HepG2 (cell line): Measurements from ENCODE around the gene DLX5. TPM values are rescaled to one million over a fixed set of nuclear protein-coding genes. Genes with fewer than 3 reads are reported as not detected.

Experiments used
- ASH2L ChIP-seq: fragments of 300-600, 200-600 bp; sonication (generic); IDR thresholded peaks from 2 replicates; pipeline ENCODE4 v1.7.0; 2017; ENCODE audit warnings: low read depth, mild to moderate bottlenecking, moderate library complexity, mixed read lengths, low read length; ENCODE audit not compliant: insufficient read length
- BORCS8-MEF2B ChIP-seq: sonication (generic); formaldehyde crosslinking; IDR thresholded peaks from 2 replicates; pipeline ENCODE4 v1.8.0; 2022; ENCODE audit warnings: mild to moderate bottlenecking, missing genetic modification reagents
- KLF16 ChIP-seq, 2 experiments: sonication (generic) in 1 of 2; formaldehyde crosslinking in 1 of 2; IDR thresholded peaks; 2 replicates each; pipeline versions ENCODE4 v1.6.1 to v1.8.0; 2016 to 2023; ENCODE audit warnings: missing genetic modification reagents in 2 of 2, missing compliant biosample characterization in 1 of 2
- KLF6 ChIP-seq: IDR thresholded peaks from 2 replicates; pipeline ENCODE4 v1.8.0; 2016; ENCODE audit warnings: missing biosample characterization, missing genetic modification reagents
- MYNN ChIP-seq: sonication (generic); formaldehyde crosslinking; IDR thresholded peaks from 2 replicates; pipeline ENCODE4 v1.4.0; 2020; ENCODE audit warnings: mild to moderate bottlenecking, low read depth, missing genetic modification reagents
- PITX1 ChIP-seq: sonication (generic); formaldehyde crosslinking; IDR thresholded peaks from 2 replicates; pipeline ENCODE4 v1.5.1; 2020; ENCODE audit warnings: mild to moderate bottlenecking, missing genetic modification reagents
- RBM39 ChIP-seq: fragments of 200-400 bp; formaldehyde crosslinking; IDR thresholded peaks from one replicate; pipeline ENCODE4 v1.6.1; 2018; ENCODE audit warnings: antibody characterized with exemption, mild to moderate bottlenecking, low read depth, low read length; ENCODE audit not compliant: poor library complexity, severe bottlenecking
- SNAPC2 ChIP-seq: sonication (generic); formaldehyde crosslinking; IDR thresholded peaks from 2 replicates; pipeline ENCODE4 v1.8.1; 2022; ENCODE audit warnings: mild to moderate bottlenecking, missing genetic modification reagents
- XBP1 ChIP-seq: sonication (generic); formaldehyde crosslinking; IDR thresholded peaks from 2 replicates; pipeline ENCODE4 v1.5.0; 2020; ENCODE audit warnings: missing genetic modification reagents
- ZFP36L1 ChIP-seq: sonication (generic); formaldehyde crosslinking; IDR thresholded peaks from 2 replicates; pipeline ENCODE4 v1.8.0; 2022; ENCODE audit warnings: mild to moderate bottlenecking, missing genetic modification reagents, moderate library complexity
- ZNF121 ChIP-seq: sonication (generic); formaldehyde crosslinking; IDR thresholded peaks from 2 replicates; pipeline ENCODE4 v1.5.0; 2020; ENCODE audit warnings: mild to moderate bottlenecking, missing genetic modification reagents
- ZNF30 ChIP-seq: sonication (generic); formaldehyde crosslinking; IDR thresholded peaks from 2 replicates; pipeline ENCODE4 v1.5.0; 2020; ENCODE audit warnings: mild to moderate bottlenecking, missing genetic modification reagents
- ZNF451 ChIP-seq: sonication (generic); formaldehyde crosslinking; IDR thresholded peaks from 2 replicates; pipeline ENCODE4 v1.5.0; 2020; ENCODE audit warnings: mild to moderate bottlenecking, missing genetic modification reagents
- ZNF549 ChIP-seq: sonication (generic); formaldehyde crosslinking; IDR thresholded peaks from 2 replicates; pipeline ENCODE4 v1.5.0; 2020; ENCODE audit warnings: missing genetic modification reagents
- ZNF556 ChIP-seq: sonication (generic); formaldehyde crosslinking; IDR thresholded peaks from 2 replicates; pipeline ENCODE4 v1.4.0; 2020; ENCODE audit warnings: mild to moderate bottlenecking, missing genetic modification reagents, borderline replicate concordance
- ZNF749 ChIP-seq: sonication (generic); formaldehyde crosslinking; IDR thresholded peaks from 2 replicates; pipeline ENCODE4 v1.8.0; 2022; ENCODE audit warnings: mild to moderate bottlenecking, missing genetic modification reagents, moderate library complexity, borderline replicate concordance
- polyA plus RNA-seq, 8 experiments: library from polyadenylated mRNA; depleted of rRNA in 3 of 8; stranded (reverse) in 7 of 8; unstranded in 1 of 8; fragments of >200 nt; fragmentation: Illumina TruSeq in 4 of 8; extraction: Trizol in 4 of 8; gene quantifications; 2 replicates each; pipeline versions ENCODE4 v1.2.1 to v1.2.3, GENCODE V29; 2011 to 2016; ENCODE audit warnings: low read depth in 4 of 8, missing spikeins in 1 of 8, mixed read lengths in 1 of 8; ENCODE audit not compliant: insufficient read depth in 1 of 8
- total RNA-seq, 5 experiments: library from RNA; depleted of rRNA; stranded (reverse); fragments of >200 nt; fragmentation: Illumina TruSeq; extraction: Trizol; gene quantifications; 2 replicates each; pipeline ENCODE4 v1.2.3, GENCODE V29; 2016; ENCODE audit warnings: low read depth in 1 of 5
- TF ChIP-seq, protein P1 (sequence below), 2 experiments: fragments of 450-650 bp in 1 of 2; sonication (generic) in 1 of 2; formaldehyde crosslinking; IDR thresholded peaks; 2 replicates each; pipeline versions ENCODE4 v1.5.0 to v1.8.0; 2020 to 2022; ENCODE audit warnings: mild to moderate bottlenecking in 1 of 2, missing genetic modification reagents in 1 of 2
- TF ChIP-seq, protein P2 (sequence below): IDR thresholded peaks from 2 replicates; pipeline ENCODE4 v1.6.1; 2016; ENCODE audit warnings: low read depth
- TF ChIP-seq, protein P3 (sequence below): sonication (generic); formaldehyde crosslinking; IDR thresholded peaks from 2 replicates; pipeline ENCODE4 v1.4.0; 2020; ENCODE audit warnings: mild to moderate bottlenecking, missing genetic modification reagents
- TF ChIP-seq, protein P4 (sequence below): sonication (generic); formaldehyde crosslinking; IDR thresholded peaks from 2 replicates; pipeline ENCODE4 v1.4.0; 2020; ENCODE audit warnings: missing genetic modification reagents
- TF ChIP-seq, protein P5 (sequence below): IDR thresholded peaks from 2 replicates; pipeline ENCODE4 v1.6.1; 2012; ENCODE audit warnings: inconsistent platforms

The DLX5 gene
- total and polyA plus RNA-seq, 2 of the 13 experiments (the other 11 are each of a cell fraction or from before 2014, with no cell fraction given) = not detected

DNA sequence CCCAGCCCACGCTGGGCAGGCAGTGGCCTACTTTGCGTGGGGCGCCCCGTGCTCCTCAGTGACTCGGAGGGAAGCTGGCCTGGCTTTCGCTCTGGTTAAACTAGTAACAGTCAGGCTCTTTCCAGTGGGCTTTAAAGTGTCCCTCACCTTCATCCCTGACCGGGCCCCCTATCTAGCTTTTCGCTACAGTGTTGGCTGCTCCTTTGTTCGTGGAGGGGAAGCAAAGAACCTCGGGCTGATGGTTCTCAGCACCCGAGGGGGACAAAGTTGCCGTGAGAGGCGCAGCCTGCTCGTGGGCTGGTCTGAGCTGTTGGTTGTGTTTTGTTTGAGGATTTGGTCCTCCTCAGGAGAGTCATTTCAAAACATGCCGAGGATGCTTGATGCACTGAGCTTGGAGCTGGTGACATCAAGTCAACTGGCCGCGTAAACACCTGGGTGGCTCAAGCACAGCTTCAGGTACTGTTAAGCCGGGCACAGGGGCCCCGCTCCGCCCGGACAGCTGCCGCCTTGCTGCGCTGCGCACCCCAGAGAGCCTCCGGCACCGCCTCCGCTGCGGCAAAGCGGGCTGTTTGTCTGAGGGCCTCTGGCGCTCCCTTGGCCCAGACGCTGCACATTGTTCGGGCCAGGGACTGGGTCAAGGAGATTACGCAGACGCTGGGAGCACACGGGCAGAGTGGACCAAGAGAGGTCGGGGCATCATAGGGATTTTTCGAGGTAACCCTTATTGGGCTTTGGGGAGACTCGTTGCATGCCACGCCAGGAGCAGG, 17.6 kb downstream of the DLX5 start (continued):
- TF ChIP-seq, protein P1, sequence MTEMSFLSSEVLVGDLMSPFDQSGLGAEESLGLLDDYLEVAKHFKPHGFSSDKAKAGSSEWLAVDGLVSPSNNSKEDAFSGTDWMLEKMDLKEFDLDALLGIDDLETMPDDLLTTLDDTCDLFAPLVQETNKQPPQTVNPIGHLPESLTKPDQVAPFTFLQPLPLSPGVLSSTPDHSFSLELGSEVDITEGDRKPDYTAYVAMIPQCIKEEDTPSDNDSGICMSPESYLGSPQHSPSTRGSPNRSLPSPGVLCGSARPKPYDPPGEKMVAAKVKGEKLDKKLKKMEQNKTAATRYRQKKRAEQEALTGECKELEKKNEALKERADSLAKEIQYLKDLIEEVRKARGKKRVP (CRISPR knock-in tag; IDR thresholded peaks at IDR 0.05) = no peak
- no peak for TF ChIP-seq KLF6 (CRISPR knock-in tag)
- TF ChIP-seq, protein P2, sequence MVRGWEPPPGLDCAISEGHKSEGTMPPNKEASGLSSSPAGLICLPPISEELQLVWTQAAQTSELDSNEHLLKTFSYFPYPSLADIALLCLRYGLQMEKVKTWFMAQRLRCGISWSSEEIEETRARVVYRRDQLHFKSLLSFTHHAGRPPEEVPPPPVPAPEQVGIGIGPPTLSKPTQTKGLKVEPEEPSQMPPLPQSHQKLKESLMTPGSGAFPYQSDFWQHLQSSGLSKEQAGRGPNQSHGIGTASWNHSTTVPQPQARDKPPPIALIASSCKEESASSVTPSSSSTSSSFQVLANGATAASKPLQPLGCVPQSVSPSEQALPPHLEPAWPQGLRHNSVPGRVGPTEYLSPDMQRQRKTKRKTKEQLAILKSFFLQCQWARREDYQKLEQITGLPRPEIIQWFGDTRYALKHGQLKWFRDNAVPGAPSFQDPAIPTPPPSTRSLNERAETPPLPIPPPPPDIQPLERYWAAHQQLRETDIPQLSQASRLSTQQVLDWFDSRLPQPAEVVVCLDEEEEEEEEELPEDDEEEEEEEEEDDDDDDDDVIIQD (CRISPR knock-in tag) = no peak
- TF ChIP-seq ZNF30 = no peak
- TF ChIP-seq SNAPC2 (CRISPR knock-in tag) = no peak
- TF ChIP-seq ZFP36L1 = no peak
- no peak for TF ChIP-seq KLF16 (CRISPR knock-in tag; IDR thresholded peaks at IDR 0.05)
- TF ChIP-seq XBP1 (CRISPR knock-in tag) = no peak
- TF ChIP-seq, protein P3, sequence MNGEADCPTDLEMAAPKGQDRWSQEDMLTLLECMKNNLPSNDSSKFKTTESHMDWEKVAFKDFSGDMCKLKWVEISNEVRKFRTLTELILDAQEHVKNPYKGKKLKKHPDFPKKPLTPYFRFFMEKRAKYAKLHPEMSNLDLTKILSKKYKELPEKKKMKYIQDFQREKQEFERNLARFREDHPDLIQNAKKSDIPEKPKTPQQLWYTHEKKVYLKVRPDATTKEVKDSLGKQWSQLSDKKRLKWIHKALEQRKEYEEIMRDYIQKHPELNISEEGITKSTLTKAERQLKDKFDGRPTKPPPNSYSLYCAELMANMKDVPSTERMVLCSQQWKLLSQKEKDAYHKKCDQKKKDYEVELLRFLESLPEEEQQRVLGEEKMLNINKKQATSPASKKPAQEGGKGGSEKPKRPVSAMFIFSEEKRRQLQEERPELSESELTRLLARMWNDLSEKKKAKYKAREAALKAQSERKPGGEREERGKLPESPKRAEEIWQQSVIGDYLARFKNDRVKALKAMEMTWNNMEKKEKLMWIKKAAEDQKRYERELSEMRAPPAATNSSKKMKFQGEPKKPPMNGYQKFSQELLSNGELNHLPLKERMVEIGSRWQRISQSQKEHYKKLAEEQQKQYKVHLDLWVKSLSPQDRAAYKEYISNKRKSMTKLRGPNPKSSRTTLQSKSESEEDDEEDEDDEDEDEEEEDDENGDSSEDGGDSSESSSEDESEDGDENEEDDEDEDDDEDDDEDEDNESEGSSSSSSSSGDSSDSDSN (CRISPR knock-in tag) = peak; percentile 61; the same call in 1 of the 2 replicates
- peak; percentile 38 for TF ChIP-seq ASH2L
- no peak for TF ChIP-seq MYNN (CRISPR knock-in tag)
- TF ChIP-seq, protein P4, sequence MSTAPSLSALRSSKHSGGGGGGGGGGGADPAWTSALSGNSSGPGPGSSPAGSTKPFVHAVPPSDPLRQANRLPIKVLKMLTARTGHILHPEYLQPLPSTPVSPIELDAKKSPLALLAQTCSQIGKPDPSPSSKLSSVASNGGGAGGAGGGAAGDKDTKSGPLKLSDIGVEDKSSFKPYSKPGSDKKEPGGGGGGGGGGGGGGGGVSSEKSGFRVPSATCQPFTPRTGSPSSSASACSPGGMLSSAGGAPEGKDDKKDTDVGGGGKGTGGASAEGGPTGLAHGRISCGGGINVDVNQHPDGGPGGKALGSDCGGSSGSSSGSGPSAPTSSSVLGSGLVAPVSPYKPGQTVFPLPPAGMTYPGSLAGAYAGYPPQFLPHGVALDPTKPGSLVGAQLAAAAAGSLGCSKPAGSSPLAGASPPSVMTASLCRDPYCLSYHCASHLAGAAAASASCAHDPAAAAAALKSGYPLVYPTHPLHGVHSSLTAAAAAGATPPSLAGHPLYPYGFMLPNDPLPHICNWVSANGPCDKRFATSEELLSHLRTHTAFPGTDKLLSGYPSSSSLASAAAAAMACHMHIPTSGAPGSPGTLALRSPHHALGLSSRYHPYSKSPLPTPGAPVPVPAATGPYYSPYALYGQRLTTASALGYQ = peak; percentile 22; the same call in 1 of the 2 replicates
- TF ChIP-seq PITX1 (CRISPR knock-in tag) = no peak; the same call in 1 of the 2 replicates
- no peak for TF ChIP-seq ZNF121 (CRISPR knock-in tag)
- TF ChIP-seq BORCS8-MEF2B (CRISPR knock-in tag) = no peak
- TF ChIP-seq ZNF749 (CRISPR knock-in tag) = 0 out of 2 replicates have a peak, but pooled peaks have one; percentile 46
- TF ChIP-seq RBM39 = peak; percentile 16
- TF ChIP-seq ZNF556 (CRISPR knock-in tag) = peak; percentile 10; the same call in 1 of the 2 replicates
- TF ChIP-seq, protein P5, sequence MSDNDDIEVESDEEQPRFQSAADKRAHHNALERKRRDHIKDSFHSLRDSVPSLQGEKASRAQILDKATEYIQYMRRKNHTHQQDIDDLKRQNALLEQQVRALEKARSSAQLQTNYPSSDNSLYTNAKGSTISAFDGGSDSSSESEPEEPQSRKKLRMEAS = peak; percentile 39; the same call in 1 of the 2 replicates
- no peak for TF ChIP-seq ZNF451 (CRISPR knock-in tag)
- no peak for TF ChIP-seq ZNF549 (CRISPR knock-in tag)
